SU-DHL-6 (cell line): ENCODE measurements around the gene NME7.

Experiments
- H2AFZ ChIP-seq: fragments of 200-600 bp; sonication (generic); 2 replicates; pipeline ENCODE4 v1.6.1; 2014; ENCODE audit warnings: low read depth, mild to moderate bottlenecking, moderate library complexity, mixed read lengths, antibody characterized with exemption, low read length; ENCODE audit not compliant: severe bottlenecking
- H3F3A ChIP-seq: fragments of 200-600 bp; shearing (Covaris generic); 2 replicates; pipeline ENCODE4 v1.6.0; 2016; ENCODE audit warnings: antibody characterized with exemption, mild to moderate bottlenecking; ENCODE audit not compliant: insufficient read depth
- H3K27ac ChIP-seq: fragments of 200-600 bp; sonication (generic); 2 replicates; pipeline ENCODE4 v1.5.1; 2016; ENCODE audit warnings: low read depth, mild to moderate bottlenecking, low read length, moderate library complexity, mixed read lengths
- H3K27me3 ChIP-seq: fragments of 200-600 bp; sonication (generic), shearing (Covaris generic); 2 replicates; pipeline ENCODE4 v1.6.0; 2014; ENCODE audit warnings: mild to moderate bottlenecking, low read length
- H3K36me3 ChIP-seq: fragments of 200-600 bp; sonication (generic); 2 replicates; pipeline ENCODE4 v1.6.1; 2014; ENCODE audit warnings: mild to moderate bottlenecking, low read length, mixed read lengths
- H3K4me2 ChIP-seq: fragments of 300-600, 200-600 bp; shearing (Covaris generic), sonication (generic); 2 replicates; pipeline ENCODE4 v1.6.0; 2014; ENCODE audit warnings: low read length, low read depth, mild to moderate bottlenecking; ENCODE audit not compliant: poor library complexity, severe bottlenecking
- H3K4me3 ChIP-seq: fragments of 200-600 bp; sonication (generic); 2 replicates; pipeline ENCODE4 v1.5.1; 2014; ENCODE audit warnings: antibody characterized with exemption, low read length, mild to moderate bottlenecking, mixed read lengths; ENCODE audit not compliant: insufficient read depth, poor library complexity, severe bottlenecking
- H3K79me2 ChIP-seq: fragments of 200-600 bp; sonication (generic); 2 replicates; pipeline ENCODE4 v1.6.1; 2014; ENCODE audit warnings: mild to moderate bottlenecking, low read length, moderate library complexity; ENCODE audit not compliant: insufficient read depth
- H3K9ac ChIP-seq: fragments of 200-600 bp; sonication (generic); 2 replicates; pipeline ENCODE4 v1.7.0; 2014; ENCODE audit warnings: mild to moderate bottlenecking, low read length
- H3K9me2 ChIP-seq: fragments of 200-600 bp; sonication (generic); replicated peaks from 2 replicates; pipeline ENCODE4 v1.6.1; 2014; ENCODE audit warnings: low read length; ENCODE audit not compliant: insufficient read depth
- H3K9me3 ChIP-seq: fragments of 200-600 bp; sonication (generic); 2 replicates; pipeline ENCODE4 v1.6.1; 2014; ENCODE audit warnings: low read length, mixed read lengths; ENCODE audit not compliant: insufficient read depth
- H4K20me1 ChIP-seq: fragments of 200-600 bp; sonication (generic); 2 replicates; pipeline ENCODE4 v1.6.1; 2014; ENCODE audit warnings: low read depth, mild to moderate bottlenecking, antibody characterized with exemption, low read length, moderate library complexity, mixed read lengths
- CTCF ChIP-seq: fragments of 200-600 bp; sonication (generic); IDR thresholded peaks from one replicate; pipeline ENCODE4 v1.5.1; 2017; ENCODE audit warnings: antibody characterized with exemption, mild to moderate bottlenecking, low read length, moderate library complexity; ENCODE audit not compliant: insufficient read depth, poor library complexity, severe bottlenecking
- EZH2phosphoT487 ChIP-seq: fragments of 200-600 bp; sonication (generic), shearing (Covaris generic); conservative IDR thresholded peaks from 2 replicates; pipeline ENCODE4 v1.6.1; 2018; ENCODE audit warnings: mild to moderate bottlenecking, antibody characterized with exemption, low read length, moderate library complexity, mixed read lengths

The NME7 gene

DNA sequence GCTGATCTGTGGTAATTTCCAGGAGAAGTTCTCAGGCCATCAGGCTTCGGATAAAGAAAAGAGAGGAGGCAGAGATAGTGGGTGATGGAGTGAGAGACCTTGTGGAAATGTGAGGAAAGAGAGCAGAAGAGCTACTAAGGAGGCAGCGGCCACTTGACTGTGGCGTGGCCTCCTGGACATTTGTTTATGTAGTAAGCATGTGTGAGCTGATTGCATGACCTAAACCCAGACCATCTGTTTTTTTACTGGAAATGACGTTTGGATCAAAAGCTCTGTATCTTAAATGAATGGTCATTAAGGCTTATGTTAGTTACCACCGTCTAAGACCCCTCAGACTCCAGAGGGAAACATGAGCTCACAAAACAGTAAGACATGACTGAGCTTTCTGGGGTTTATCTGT is 247.5 kb downstream of the NME7 start:
- no peak overlapping the region for H2AFZ ChIP-seq
- no peaks in the 10 kb centered on the region for H3K27me3 ChIP-seq
- no peak overlapping the region for H3K27ac ChIP-seq
- no peaks in the 10 kb centered on the region for H3K9me2 ChIP-seq
- TF ChIP-seq EZH2phosphoT487 = no peak
- no peak for TF ChIP-seq CTCF
- no peak overlapping the region for H3K9ac ChIP-seq
- no peaks in the 10 kb centered on the region for H3K36me3 ChIP-seq
- H4K20me1 ChIP-seq = no peaks in the 10 kb centered on the region
- H3K9me3 ChIP-seq = no peaks in the 10 kb centered on the region
- no peak overlapping the region for H3K4me2 ChIP-seq
- no peaks in the 10 kb centered on the region for H3F3A ChIP-seq
- H3K79me2 ChIP-seq = no peaks in the 10 kb centered on the region
- H3K4me3 ChIP-seq = no peak overlapping the region

DNA sequence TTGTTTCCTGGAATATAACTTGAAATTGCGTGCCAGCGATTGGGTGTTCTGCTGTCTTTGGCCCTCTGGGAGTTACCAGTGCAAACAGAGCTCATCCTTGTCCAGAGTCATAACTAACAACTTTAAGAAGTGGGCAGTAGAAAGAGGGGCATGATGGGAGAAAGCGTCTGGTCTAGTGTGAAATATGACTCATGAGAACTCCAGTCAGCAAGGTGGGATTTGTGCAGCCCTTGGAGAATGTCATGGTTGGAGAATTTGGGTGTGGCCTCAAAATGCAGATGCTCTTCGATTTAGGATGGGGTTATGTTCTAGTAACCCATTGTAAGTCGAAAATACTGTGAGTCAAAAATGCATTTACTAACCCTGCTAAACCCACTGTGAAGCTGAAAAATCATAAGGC is 248.2 kb downstream of the NME7 start:
- Histone ChIP-seq H3K9me3 (no peaks in the 10 kb centered on the region), H3F3A (no peaks in the 10 kb centered on the region), H3K9me2 (no peaks in the 10 kb centered on the region), H2AFZ (no peak overlapping the region), H3K27me3 (no peaks in the 10 kb centered on the region), H3K27ac (no peak overlapping the region), H3K79me2 (no peaks in the 10 kb centered on the region), H3K9ac (no peak overlapping the region), H3K36me3 (no peaks in the 10 kb centered on the region), H4K20me1 (no peaks in the 10 kb centered on the region), H3K4me2 (no peak overlapping the region), H3K4me3 (no peak overlapping the region)
- TF ChIP-seq EZH2phosphoT487 (no peak), CTCF (no peak)

DNA sequence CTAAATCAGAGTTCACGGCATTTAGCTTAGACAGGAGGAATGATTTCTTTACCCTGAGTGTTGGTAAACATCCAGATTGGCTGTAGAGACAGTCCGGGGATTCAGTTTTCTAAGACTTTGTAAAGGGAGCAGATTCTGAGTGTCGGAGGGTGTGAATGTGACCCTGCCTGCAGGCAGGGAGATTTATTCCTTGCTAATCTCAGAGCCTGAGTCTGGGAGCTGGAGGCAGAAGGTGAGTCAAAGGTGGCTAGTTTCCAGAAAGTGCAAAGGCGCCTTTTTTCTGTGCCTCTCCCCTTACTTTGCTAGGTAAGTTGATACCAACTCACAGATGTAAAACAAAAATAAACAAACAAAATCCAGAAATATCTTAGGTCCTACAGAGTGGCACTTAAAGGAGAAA is 249.4 kb downstream of the NME7 start:
- Histone ChIP-seq H3K9ac (no peak overlapping the region), H3K27ac (no peak overlapping the region), H3K9me2 (no peaks in the 10 kb centered on the region), H4K20me1 (no peaks in the 10 kb centered on the region), H3K9me3 (no peaks in the 10 kb centered on the region), H3F3A (no peaks in the 10 kb centered on the region), H3K4me2 (no peak overlapping the region), H3K27me3 (no peaks in the 10 kb centered on the region), H3K4me3 (no peak overlapping the region), H3K79me2 (no peaks in the 10 kb centered on the region), H3K36me3 (no peaks in the 10 kb centered on the region), H2AFZ (no peak overlapping the region)
- TF ChIP-seq EZH2phosphoT487 (no peak), CTCF (no peak)

GRCh38 chr1:169117599-169117998 is 250.0 kb downstream of the NME7 start:
- no peak overlapping the region for H2AFZ ChIP-seq
- no peaks in the 10 kb centered on the region for H4K20me1 ChIP-seq
- no peaks in the 10 kb centered on the region for H3K9me2 ChIP-seq
- H3K9me3 ChIP-seq = no peaks in the 10 kb centered on the region
- no peak overlapping the region for H3K4me3 ChIP-seq
- TF ChIP-seq CTCF (no peak), EZH2phosphoT487 (no peak)
- H3K27me3 ChIP-seq = no peaks in the 10 kb centered on the region
- H3K79me2 ChIP-seq = no peaks in the 10 kb centered on the region
- H3K4me2 ChIP-seq = no peak overlapping the region
- H3K27ac ChIP-seq = no peak overlapping the region
- no peaks in the 10 kb centered on the region for H3K36me3 ChIP-seq
- H3K9ac ChIP-seq = no peak overlapping the region
- H3F3A ChIP-seq = no peaks in the 10 kb centered on the region
